ENCODE results near the gene PRDM16.
A peak's percentile ranks its signal among the peaks of the same experiment; 100 is the strongest.
"Not testable (repeated sequence)": the region's sequence is repeated elsewhere in the genome, so short reads cannot be mapped to it uniquely, and the experiment has no call there.

PRDM16 gene

GRCh38 chr1:3082571-3083516 lies 13.8 kb downstream of the PRDM16 start:
- DNase-seq = no peak

- DNase-seq = no peak
Observed at GRCh38 chr1:3084154-3084553, 15.2 kb downstream of the PRDM16 start.

GRCh38 chr1:3084726-3085125 lies 15.7 kb downstream of the PRDM16 start:
- no peak for DNase-seq

GRCh38 chr1:3085721-3086120 lies 16.7 kb downstream of the PRDM16 start:
- DNase-seq = no peak

GRCh38 chr1:3086272-3086974 lies 17.4 kb downstream of the PRDM16 start:
- no peak for DNase-seq

GRCh38 chr1:3087049-3087448 lies 18.0 kb downstream of the PRDM16 start:
- DNase-seq = no peak

GRCh38 chr1:3087946-3088668 lies 19.1 kb downstream of the PRDM16 start:
- DNase-seq = not testable (repeated sequence)

- no peak for DNase-seq
Observed at GRCh38 chr1:3089490-3089889, 20.5 kb downstream of the PRDM16 start.

- DNase-seq = no peak
Observed at GRCh38 chr1:3091334-3091733, 22.3 kb downstream of the PRDM16 start.

- no peak for DNase-seq
Observed at GRCh38 chr1:3092530-3092929, 23.5 kb downstream of the PRDM16 start.

- no peak for DNase-seq
Observed at GRCh38 chr1:3093898-3094626, 25.1 kb downstream of the PRDM16 start.

GRCh38 chr1:3094863-3095780 lies 26.1 kb downstream of the PRDM16 start:
- DNase-seq = no peak

- DNase-seq = no peak
Observed at GRCh38 chr1:3096345-3096744, 27.3 kb downstream of the PRDM16 start.

GRCh38 chr1:3097231-3097630 lies 28.2 kb downstream of the PRDM16 start:
- DNase-seq = no peak

GRCh38 chr1:3097861-3098260 lies 28.9 kb downstream of the PRDM16 start:
- DNase-seq = no peak

- no peak for DNase-seq
Observed at GRCh38 chr1:3099861-3100260, 30.9 kb downstream of the PRDM16 start.

- peak in 2 of 14 donors; percentile 13 to 32 for DNase-seq
Observed at GRCh38 chr1:3101124-3101939, 32.3 kb downstream of the PRDM16 start.

GRCh38 chr1:3102641-3103040 lies 33.6 kb downstream of the PRDM16 start:
- DNase-seq = no peak

GRCh38 chr1:3103967-3104677 lies 35.1 kb downstream of the PRDM16 start:
- DNase-seq = peak in 1 of 14 donors; percentile 19

All from C1 segment of cervical spinal cord (tissue), 14 donors.